GM12801 (cell line): Measurements from ENCODE around the gene AIRE.

ENCODE experiments used
- CTCF ChIP-seq: IDR thresholded peaks from one replicate; pipeline ENCODE4 v1.5.1; 2011; ENCODE audit warnings: control low read depth; ENCODE audit not compliant: insufficient read length; ENCODE audit errors: extremely low read depth

Gene AIRE

GRCh38 chr21:44299458-44300261, 14.0 kb downstream of the AIRE start, which contains the start of gene PFKL:
Gene PFKL (plus strand): TSS chr21:44300053. CDS start chr21:44300106, 53 bp downstream.
- no peak for TF ChIP-seq CTCF

- TF ChIP-seq CTCF = no peak
Observed at GRCh38 chr21:44300262-44300959, 14.7 kb downstream of the AIRE start.

- TF ChIP-seq CTCF = no peak
Observed at GRCh38 chr21:44301141-44301540, 15.5 kb downstream of the AIRE start.

- TF ChIP-seq CTCF = no peak
Observed at GRCh38 chr21:44301961-44302406, 16.3 kb downstream of the AIRE start.

GRCh38 chr21:44303490-44303981, 17.9 kb downstream of the AIRE start:
- TF ChIP-seq CTCF = no peak

GRCh38 chr21:44304011-44304616, 18.4 kb downstream of the AIRE start:
- TF ChIP-seq CTCF = no peak

- TF ChIP-seq CTCF = no peak
Observed at GRCh38 chr21:44304877-44305293, 19.2 kb downstream of the AIRE start.
